GM18507 (cell line): Measurements from ENCODE around the gene POU2F1.
"Not testable (repeated sequence)": the region's sequence is repeated elsewhere in the genome, so short reads cannot be mapped to it uniquely, and the experiment has no call there.

ENCODE experiments used
- DNase-seq: peaks from one replicate; pipeline ENCODE4 v3.0.0; 2011; ENCODE audit warnings: low read depth; ENCODE audit not compliant: insufficient read length; ENCODE audit errors: extremely low spot score
- FAIRE-seq: peaks from 2 replicates; lab custom pipeline; 2011; peaks lifted over from hg19 to GRCh38; lab: Jason Lieb, UNC

POU2F1 gene

DNA sequence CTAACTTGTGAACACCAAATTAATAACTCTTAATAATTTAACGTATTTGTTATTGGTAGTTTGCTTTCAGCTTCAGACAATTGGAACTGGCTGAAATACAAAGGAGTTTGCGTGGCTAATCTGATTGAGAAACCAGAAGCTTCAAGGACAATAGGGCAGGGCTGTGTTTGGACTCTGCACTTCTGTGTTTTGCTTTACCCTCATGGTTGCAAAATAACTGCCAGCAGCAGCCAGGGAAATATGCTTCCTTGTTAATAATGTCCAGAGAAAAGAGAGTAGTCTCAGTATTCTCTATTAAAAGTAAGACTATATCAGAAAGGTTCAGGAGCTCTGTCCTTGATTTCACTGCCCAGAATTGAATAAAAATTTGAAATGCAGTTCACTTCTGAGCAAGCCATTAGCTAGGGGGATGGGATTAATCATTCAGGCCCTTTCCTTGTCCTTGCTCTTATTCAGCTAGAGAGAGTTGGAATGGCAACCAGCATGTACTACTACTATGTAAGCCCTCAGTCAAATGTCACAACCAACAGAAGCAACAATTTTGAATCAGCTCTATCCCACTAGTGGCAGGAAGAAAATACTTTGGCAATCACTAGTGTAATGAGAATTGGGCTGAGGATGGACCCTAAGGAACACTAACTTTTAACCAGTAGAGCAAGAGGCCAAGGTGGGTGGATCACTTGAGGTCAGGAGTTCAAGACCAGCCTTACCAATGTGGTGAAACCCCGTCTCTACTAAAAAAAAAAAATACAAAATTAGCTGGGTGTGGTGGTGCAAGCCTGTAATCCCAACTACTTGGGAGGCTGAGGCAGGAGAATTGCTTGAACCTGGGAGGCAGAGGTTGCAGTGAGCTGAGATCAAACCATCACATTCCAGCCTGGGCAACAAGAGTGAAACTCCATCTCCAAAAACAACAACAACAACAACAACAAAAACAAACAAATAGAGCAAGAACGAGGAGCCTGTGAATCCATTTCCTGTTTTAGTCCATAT lies 76.8 kb downstream of the POU2F1 start:
- FAIRE-seq (no peak), DNase-seq (no peak)

DNA sequence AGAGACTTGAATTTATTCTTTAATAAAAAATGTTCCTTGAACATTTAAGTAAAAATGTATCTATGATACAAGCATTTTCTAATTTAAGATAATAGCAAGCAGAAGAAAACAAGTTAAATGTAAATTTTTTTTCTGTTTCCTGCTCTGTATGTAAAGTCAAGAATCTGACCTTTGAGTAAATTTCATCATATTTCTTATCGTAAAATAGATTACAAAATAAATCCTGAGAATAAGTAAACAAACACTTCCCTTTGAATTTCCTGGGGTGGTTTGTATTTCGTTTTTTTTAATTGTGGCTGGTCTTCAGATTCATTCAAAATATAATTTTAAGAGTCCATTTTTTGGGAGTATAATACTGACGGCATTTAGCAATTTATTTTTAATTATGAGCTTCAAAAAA lies 77.6 kb downstream of the POU2F1 start:
- FAIRE-seq (no peak), DNase-seq (no peak)

DNA sequence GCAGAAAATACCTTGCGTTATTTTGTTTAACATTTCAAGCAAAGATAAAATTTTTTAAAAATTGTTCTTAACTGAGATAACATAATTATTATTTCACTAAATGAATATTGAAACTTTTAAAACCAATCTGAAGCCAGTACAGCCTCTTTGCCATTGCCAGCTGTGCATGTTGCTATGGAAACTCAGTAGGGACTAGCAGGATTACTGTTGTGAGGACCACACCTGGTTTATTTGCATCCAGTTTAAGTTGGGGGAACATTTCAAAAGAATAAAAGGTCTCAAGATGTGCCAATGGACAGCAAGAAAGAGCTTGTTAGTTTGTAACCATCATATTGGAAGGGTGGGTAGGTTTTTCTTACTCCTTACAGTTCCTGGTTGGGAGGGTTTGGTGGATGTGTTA lies 80.7 kb downstream of the POU2F1 start:
- DNase-seq = no peak
- FAIRE-seq = no peak

DNA sequence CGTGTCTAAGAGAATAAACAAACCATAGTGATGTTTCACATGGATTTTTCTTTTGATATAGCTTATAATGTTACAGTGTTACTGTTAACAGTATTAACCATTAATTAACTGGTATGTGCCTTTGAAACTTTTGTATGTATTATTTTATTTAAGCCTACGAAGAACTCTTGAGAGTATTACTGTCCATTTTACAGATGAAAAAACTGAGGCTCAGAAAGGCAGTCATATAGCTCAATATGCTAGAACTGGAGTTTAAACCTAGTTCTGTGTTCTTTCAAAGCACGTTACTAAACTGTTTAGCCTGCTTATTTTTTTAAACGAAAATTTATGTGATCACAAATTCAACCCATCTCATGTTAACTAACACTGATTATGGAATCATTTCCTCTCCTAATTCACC lies 83.5 kb downstream of the POU2F1 start:
- DNase-seq (no peak), FAIRE-seq (no peak)

DNA sequence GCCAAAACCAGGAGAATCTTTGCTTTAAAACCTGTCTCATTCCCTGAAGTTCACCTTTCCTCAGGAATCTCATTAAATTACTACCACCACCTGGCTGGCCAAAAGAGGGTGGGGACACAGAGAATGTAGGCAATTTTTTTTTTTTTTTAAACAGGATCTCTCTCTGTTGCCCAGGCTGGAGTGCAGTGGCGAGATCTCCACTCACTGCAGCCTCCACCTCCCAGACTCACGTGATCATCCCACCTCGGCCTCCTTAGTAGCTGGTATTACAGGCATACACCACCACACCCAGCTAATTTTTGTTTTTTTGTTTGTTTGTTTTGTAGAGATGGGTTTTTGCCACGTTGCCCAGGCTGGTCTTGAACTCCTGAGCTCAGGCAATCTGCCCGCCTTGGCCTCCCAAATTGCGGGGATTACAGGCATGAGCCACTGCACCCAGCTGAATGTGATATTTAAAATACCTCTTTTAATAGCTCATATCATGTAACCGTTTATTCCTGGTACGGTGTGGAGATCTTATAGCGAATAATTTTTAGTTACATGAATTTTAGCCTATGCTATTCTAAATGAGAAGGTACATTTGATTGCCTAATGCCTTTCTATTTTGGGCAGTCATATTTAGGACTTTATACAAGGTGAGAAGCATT lies 84.5 kb downstream of the POU2F1 start:
- DNase-seq (no peak), FAIRE-seq (no peak)

DNA sequence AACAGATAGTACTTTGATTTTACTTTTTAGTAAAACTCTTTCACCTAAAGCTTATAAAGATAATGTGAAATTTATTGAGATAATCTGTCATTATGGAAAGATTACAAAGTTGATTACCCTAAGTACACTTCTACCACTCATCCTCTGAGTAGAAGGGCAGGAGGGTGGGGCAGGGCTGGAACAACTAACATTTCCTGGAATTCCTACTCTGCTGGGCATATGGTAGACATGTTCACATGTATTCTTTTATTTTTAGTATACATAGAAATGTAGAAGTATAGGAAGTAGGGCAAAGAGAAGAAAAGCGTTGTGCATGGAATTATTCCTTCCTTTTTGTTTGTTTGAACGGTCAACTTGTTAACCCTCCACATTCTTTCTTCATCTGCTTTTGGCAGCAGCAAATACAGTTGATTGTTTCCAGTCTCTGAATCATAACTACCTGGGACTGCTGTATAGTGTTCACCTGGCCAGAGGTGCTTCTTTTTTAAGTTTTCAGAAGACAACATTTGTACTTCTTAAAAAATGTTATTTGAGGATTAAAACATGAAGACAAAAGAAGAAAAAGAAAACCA lies 85.1 kb downstream of the POU2F1 start:
- no peak for DNase-seq
- FAIRE-seq = no peak

DNA sequence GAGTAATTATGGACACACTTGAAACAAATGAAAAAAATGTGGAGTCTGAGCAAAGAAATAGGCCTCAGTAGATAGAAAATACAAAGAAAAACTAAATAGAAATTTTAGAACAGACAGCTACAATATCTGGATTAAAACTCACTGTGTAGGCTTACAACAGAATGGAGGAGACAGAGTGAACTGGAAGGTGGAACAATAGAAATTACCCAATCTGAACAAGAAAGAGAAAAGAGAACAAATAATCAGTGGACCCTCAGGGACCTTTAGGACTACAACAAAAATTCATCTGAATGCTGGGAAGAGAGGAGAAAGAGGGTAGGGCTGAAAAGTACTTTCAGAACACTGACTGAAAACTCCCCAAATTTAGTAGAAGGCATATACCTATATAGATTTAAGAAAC lies 90.0 kb downstream of the POU2F1 start:
- FAIRE-seq (no peak), DNase-seq (no peak)

DNA sequence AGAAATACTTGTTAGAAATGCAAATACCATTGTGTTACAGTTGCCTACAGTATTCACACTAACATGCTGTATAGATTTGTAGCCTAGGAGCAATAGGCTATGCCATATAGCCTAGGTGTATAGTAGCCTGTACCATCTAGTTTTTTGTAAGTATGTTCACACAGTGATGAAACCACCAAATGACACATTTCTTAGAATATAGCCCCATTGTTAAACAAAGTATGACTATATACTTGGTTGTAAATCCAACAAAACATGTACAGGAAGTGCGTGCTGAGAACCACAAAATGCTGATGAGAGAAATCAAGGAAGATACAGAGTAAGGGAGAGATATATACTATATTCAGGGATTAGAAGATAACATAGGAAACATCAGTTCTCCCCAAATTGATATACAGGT lies 92.2 kb downstream of the POU2F1 start:
- FAIRE-seq (no peak), DNase-seq (no peak)

DNA sequence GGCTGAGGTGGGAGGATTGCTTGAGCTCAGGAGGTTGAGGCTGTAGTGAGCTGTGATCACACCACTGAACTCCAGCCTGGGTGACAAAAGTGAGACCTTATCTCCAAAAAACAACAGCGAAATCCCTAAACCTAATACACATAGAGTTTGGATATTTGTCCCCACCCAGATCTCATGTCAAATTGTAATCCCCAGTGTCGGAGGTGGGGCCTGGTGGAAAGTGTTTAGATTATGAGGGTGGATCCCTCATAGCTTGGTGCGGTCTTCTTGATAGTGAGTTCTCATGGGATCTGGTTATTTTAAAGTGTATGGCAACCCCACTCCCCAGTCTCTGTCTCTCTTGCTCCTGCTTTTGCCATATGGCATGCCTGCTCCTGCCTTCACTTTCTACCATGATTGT lies 94.0 kb downstream of the POU2F1 start:
- no peak for DNase-seq
- no peak for FAIRE-seq

DNA sequence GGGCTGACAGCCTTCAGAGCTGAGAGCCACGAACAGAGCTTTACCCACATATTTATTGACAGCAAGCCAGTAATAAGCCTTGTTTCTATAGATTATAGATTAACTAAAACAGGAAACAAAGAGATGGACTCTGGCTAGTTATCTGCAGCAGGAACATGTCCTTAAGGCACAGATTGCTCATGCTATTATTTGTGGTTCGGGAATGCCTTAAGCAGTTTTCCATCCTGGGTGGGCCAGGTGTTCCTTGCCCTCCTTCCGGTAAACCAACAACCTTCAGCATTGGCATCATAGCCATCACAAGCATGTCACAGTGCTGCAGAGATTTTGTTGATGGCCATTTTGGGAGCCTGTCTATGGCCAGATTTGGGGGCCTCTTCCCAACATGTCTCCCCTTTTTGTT lies 96.8 kb downstream of the POU2F1 start:
- FAIRE-seq (no peak), DNase-seq (no peak)

DNA sequence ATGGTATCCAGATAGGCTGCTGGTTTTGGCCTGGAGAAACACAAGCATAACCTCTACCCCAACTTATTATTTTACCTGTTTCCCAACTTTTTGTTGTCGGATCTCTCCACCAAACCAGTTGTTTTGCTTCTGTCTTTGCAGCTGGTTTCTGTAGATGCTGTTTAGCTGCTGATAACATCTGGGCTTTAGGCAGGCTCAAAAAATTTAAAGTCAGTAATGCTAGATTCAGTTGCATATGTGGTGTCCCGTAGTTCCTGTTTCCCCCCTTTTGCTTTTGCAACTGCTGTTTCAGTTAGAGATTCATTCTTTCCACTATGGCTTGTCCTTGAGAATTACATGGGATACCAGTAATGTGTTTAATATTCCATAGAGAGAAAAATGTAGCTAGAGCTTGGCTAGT lies 98.5 kb downstream of the POU2F1 start:
- FAIRE-seq, DNase-seq: not testable (repeated sequence)

DNA sequence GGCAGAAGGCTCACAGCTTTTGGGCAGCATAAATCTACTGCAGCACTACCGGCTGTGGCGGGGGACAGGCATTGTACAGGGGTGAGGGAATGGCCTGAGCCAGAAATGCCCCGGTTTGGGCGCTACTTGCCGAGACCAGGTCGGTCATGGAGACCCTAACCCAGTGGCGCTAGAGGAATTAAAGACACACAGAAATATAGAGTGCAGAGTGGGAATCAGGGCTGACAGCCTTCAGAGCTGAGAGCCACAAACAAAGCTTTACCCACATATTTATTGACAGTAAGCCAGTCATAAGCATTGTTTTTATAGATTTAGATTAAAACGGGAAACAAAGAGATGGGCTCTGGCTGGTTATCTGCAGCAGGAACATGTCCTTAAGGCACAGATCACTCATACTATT lies 101.8 kb downstream of the POU2F1 start:
- FAIRE-seq (no peak), DNase-seq (no peak)

DNA sequence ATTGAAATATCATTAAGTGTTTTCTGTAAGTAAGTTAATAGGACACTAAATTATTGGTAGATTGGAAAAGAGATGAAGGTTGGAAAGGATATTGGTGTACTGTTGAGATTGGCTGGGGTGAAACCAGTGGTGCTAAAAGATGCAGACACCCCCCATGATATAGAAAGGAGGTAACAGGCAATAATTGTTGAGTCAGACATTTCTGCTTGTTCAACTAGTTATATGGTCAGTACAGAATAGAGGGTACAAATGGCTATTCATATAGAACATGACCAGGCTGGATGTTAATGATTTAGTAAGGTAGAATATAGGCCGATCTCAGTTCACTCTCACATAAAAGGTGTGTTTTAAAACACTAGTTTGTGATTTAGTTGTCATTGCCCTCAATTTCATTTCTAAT lies 104.5 kb downstream of the POU2F1 start:
- FAIRE-seq (no peak), DNase-seq (no peak)

DNA sequence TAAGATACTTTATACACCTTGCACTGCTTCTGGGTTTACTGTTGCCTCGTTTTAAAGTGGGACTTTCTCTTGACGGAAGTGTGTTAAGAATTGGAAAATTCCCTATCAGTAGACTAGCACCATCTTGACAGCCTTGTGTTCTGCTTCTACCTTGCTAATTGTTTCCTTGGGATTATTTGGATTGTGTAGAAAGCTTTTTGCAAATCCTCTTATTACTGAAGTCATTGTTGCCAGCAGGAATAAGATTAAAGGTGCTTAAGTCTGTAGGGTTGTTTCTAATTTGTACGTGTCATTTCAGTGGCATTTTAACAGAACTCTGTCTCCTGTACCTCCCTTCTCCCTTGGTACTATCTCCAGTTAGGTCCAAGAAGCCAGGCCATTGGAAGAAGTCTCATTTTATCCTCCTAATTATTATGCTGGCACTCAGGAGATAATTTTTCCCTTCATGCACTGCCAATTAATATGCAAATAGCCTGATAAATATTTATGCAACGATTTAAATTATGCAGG lies 107.7 kb downstream of the POU2F1 start:
- no peak for DNase-seq
- no peak for FAIRE-seq

DNA sequence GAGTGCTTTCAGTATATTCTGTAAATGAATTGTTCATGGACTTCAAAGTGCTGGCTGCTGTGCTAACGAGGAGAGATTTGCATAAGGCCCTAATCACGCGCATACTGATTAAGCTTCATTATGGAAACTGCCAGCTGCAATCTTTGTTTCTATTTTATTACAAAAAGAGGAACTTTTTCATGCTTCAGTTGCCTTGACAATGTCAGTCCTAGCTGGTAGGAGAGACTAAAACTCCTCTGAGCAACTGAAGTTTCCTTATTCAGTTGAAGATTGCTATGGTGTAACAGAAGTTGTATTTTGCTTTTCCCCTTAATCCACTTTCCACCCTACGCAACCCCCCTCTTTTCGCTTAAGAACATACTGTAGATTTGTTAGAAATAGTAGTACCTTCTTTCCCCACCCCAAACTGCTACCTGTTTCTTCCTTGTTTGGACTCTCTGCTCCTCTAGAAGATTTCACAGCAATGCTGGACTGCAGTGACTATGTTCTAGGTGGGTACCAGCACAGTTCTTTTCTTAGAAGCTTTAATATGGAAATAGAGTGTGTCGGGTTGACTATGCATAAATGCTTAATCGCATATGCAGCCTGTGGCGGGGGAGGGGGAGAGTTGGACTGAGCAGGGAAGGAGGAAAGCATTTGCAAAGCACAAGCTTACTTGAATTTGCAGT lies 108.3 kb downstream of the POU2F1 start:
- FAIRE-seq = peak; percentile 99
- DNase-seq = peak; percentile 14

DNA sequence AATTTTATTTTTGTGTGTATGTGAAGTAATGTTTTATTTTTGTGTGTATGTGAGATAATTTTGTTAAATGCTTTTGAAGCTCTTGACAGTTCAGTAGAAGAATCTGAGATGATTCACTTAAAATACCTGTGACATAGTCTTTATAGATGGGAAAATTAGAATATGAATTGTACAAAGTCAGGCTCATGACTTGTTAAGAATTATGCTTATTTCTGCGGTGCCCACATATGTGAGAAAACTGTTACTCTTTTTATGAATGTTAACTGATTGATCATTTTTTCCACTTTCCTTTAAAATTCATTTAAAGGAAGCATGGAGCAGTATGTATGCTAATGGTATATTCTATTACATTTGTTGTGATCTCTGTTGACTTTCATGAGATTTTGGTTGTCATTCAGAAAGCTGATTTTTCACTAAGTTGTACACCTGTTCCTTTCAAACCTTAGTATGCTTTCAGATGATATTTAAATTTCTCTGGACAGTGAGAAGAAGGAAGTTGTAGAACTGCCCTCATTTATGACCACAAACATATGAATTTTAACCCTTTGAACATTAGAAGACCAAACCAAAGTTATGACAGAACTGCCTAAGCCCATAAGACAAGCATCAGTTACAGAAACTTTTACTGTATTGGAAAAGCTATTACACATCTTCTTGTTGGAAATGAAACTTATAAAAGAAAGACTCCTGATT lies 110.1 kb downstream of the POU2F1 start:
- no peak for DNase-seq
- peak; percentile 87 for FAIRE-seq

DNA sequence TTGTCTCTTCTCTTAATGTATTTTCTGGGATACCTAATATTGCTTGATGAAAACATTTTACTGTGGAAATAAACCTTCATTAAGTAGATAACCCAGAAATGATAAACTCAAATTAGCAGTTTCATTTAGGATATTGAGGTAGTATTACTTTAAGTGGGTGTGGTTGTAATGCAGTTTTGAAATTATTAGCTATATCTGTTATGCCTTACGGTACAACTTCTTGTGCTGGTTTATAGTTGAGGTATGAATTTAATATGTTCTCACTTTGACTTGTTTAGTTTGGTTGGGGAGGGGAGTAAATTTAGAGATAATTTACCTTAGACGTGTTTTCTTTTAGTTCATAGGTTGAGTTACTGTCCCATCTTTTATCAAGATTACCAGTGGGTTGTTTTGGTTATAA lies 111.0 kb downstream of the POU2F1 start:
- FAIRE-seq (peak; percentile 69), DNase-seq (no peak)

DNA sequence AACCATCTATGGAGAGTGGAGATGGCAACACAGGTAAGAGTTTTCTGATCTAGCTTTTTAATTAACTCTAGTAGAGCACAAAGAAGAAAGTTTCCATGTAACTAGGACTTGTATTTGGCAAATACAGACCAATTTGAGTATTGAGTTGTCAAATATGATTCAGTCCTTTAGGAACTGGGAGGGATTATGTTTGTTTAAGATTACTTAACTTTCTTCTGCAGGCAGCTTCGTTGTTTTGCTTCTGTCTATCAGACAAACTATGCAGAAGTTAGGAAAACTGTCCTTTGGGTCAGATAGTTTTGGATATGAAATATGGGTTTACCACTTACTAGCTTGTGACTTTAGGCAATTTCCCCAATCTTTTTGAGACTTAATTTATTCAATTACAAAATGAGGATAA lies 111.8 kb downstream of the POU2F1 start:
- DNase-seq = no peak
- FAIRE-seq = no peak

DNA sequence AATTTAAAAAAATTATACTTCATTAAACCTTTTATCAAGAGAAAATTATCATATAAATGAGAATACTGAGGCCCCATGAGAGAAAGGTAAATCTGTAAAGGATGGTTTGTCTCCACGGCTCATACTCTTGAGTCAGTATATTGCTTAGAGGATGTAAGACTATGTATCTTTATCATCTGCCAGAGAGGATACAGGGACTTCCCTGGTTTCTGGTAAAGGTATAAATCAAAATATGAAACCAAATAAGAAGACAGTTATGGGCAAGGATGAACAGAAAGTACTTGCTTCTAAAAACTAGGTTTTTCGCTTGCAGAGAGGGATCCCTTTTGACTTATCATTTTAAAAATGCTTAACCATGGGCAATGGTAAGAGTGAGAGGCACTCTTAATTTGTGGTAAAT lies 112.4 kb downstream of the POU2F1 start:
- FAIRE-seq (peak; percentile 26), DNase-seq (no peak)
